VCaP (cell line): ENCODE data around the gene CDC7.

ENCODE experiments used
- H3K27ac ChIP-seq: fragments of 450-650 bp; 2 replicates; pipeline ENCODE4 v1.5.1; 2017
- CTCF ChIP-seq: fragments of 450-650 bp; conservative IDR thresholded peaks from 2 replicates; pipeline ENCODE4 v1.5.1; 2017; ENCODE audit warnings: mild to moderate bottlenecking, moderate library complexity

The CDC7 gene

GRCh38 chr1:91540910-91541309 is 40.3 kb downstream of the CDC7 start:
- H3K27ac ChIP-seq: no peak overlapping the region
- no peak for TF ChIP-seq CTCF

GRCh38 chr1:91541918-91542533 is 41.4 kb downstream of the CDC7 start:
- TF ChIP-seq CTCF: no peak
- no peak overlapping the region for H3K27ac ChIP-seq

DNA sequence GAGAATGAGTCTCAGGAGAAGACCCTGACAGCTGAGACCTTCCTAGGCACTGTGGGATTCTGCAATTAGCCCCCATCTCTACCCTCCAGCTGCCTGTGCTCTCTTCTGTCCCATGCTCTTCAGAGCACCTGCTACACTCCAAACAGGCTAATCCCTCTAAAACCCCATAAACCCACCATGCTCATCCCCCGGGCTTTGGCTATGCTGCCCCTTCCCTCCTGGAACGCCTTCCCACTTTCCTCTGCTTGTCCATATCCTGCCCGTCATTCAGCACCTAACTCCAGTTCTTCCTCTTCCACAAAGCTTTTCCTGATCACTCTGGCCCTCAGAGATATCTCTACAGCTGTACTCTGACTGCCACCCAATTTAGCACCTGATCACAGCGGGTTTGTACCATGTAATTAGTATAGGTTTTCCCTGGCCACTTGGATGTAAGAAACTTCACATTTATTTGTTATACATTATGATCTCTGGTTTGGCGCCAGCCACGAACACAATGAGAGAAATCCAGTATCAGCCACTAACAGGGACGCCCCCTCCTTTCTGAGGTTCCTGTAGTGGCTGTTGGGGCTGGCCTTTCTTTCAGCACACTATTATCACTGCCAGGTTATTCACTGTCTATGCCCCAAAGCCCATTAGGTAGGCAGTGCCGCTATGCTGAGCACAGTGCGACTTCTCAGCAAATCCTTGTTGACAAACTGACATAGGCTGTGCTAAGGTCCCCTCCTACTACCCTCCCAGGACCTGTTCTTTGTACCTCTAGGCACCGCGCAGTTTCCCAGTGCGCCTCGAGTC is 45.1 kb downstream of the CDC7 start:
- H3K27ac ChIP-seq: no peak overlapping the region

GRCh38 chr1:91546301-91546581 is 45.6 kb downstream of the CDC7 start:
- no peak overlapping the region for H3K27ac ChIP-seq
- no peak for TF ChIP-seq CTCF

More for the DNA sequence above, 45.1 kb downstream of the CDC7 start:
- TF ChIP-seq CTCF: no peak

GRCh38 chr1:91546876-91547275 is 46.2 kb downstream of the CDC7 start:
- no peak for TF ChIP-seq CTCF
- no peak overlapping the region for H3K27ac ChIP-seq

DNA sequence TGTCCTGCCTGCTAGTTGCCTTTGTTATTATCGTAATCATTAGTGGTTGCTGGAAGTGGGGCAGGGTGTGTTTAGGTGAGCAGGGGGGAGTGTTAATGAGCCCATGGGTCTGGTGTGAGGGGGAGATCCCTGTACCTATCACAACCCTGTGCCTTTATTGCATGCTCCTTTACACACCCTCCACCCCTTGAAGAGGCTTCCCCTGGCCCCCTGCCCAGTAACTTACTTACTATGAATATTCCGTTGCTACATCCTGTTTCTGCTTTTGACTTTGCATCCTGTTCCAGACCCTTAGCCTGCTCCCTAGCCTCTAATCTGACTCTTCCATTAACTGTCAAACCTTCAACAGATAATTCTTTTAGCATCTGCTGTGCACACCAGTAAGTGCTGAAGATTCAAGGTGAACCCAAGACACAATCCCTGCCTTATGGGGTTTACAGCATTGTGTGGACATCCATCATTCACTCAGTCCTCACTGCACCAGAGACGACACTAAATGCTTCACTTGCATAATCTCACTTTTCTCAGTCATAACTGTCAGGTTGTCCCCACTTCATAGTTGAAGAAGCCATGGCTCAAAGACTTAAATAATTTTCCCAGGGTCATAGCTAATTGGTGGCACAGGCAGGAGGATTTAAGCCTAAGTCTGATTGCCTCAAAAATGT is 47.9 kb downstream of the CDC7 start:
- H3K27ac ChIP-seq: peak overlapping the region; percentile 20; the same call in 1 of the 2 replicates
- no peak for TF ChIP-seq CTCF

- TF ChIP-seq CTCF: no peak
- peak overlapping the region; percentile 20; the same call in 1 of the 2 replicates for H3K27ac ChIP-seq
Observed at GRCh38 chr1:91549041-91549735, 48.5 kb downstream of the CDC7 start.
